ENCODE measurements around the gene NCAPG2.

GRCh38 chr7:158684329-158684728, 20.3 kb downstream of the NCAPG2 start:
- TF ChIP-seq CTCF (conservative IDR thresholded peaks at IDR 0.05) (no peak), EZH2 (IDR thresholded peaks at IDR 0.05; ENCODE audit: low read depth) (no peak)
